ENCODE results near the gene PPP2R5C. TPM values are rescaled to one million over a fixed set of nuclear protein-coding genes. Genes with fewer than 3 reads are reported as not detected.

PPP2R5C gene
- total and polyA plus RNA-seq, 9 of the 15 experiments (the other 6 are each of a cell fraction or from before 2014, with no cell fraction given) = 284 to 617 (median 395) TPM

DNA sequence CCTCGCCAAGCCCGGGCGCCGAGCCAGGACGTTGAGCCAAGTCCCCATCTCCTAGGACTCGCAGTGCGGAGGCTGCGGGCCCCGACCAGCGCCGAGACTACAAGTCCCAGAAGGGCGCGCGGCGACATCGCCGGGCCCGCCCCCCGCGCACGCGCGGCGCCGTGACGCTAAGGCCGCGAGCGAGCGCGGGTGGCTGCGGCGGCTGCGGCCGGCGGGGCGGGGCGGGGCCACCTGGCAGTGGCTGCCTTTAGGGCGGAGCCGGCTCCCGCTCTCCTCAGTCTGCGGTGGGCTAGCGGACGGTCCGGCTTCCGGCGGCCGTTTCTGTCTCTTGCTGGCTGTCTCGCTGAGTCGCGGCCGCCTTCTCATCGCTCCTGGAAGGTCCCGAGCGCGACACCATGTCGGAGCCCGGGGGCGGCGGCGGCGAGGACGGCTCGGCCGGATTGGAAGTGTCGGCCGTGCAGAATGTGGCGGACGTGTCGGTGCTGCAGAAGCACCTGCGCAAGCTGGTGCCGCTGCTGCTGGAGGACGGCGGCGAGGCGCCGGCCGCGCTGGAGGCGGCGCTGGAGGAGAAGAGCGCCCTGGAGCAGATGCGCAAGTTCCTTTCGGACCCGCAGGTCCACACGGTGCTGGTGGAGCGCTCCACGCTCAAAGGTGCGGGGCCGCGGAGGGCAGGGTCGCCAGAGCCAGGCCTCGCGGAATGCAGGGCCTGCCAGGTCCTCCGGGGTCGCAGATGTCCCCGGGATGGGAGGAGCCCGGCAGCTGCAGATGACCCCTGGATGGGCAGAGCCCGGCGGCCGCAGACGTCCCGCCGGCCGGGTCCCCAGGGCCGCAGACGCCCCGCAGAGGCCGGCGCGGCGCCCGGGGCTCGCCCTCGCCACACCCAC lies 203.0 kb downstream of the PPP2R5C start, which contains the start of gene DYNC1H1:
Gene DYNC1H1 (plus strand): TSS at position 277 of the 884 bp plus-strand sequence. CDS start 119 bp downstream, at position 396.
- CTCF ChIA-PET (ENCODE audit: low intra/inter-chr PET ratio) = interaction anchor here (0.6 kb wide), 1 partner anchor 74 kb away, joined by 8 read pairs; no protein-coding TSS in a partner anchor
- TSS peak; percentile 53 for BruUV-seq (replicated peaks)
- in situ Hi-C loops (cut with MboI) = loop anchor here (5.0 kb wide), 1 partner anchor 353 kb away; the partner anchor contains the start of gene ZNF839
- TF ChIP-seq ZNF644 (tag; IDR thresholded peaks at IDR 0.05; ENCODE audit: low read depth) = no peak
- TF ChIP-seq ZNF324 (CRISPR knock-in tag; IDR thresholded peaks at IDR 0.05) = no peak
- no peak for TF ChIP-seq TEAD4 (IDR thresholded peaks at IDR 0.05; ENCODE audit: low read length)
- 0 out of 2 replicates have a peak, but pooled peaks have one; percentile 44 for TF ChIP-seq TEAD4 (CRISPR knock-in tag; IDR thresholded peaks at IDR 0.05; ENCODE audit: borderline replicate concordance)
- no peak for TF ChIP-seq PHF21A (IDR thresholded peaks at IDR 0.05; ENCODE audit: borderline replicate concordance, low read depth)
- no peak for TF ChIP-seq SREBF2 (CRISPR knock-in tag; IDR thresholded peaks at IDR 0.05)
- TF ChIP-seq HDAC3 (IDR thresholded peaks at IDR 0.05; ENCODE audit: borderline replicate concordance, partially characterized antibody) = no peak
- TF ChIP-seq, protein P1, sequence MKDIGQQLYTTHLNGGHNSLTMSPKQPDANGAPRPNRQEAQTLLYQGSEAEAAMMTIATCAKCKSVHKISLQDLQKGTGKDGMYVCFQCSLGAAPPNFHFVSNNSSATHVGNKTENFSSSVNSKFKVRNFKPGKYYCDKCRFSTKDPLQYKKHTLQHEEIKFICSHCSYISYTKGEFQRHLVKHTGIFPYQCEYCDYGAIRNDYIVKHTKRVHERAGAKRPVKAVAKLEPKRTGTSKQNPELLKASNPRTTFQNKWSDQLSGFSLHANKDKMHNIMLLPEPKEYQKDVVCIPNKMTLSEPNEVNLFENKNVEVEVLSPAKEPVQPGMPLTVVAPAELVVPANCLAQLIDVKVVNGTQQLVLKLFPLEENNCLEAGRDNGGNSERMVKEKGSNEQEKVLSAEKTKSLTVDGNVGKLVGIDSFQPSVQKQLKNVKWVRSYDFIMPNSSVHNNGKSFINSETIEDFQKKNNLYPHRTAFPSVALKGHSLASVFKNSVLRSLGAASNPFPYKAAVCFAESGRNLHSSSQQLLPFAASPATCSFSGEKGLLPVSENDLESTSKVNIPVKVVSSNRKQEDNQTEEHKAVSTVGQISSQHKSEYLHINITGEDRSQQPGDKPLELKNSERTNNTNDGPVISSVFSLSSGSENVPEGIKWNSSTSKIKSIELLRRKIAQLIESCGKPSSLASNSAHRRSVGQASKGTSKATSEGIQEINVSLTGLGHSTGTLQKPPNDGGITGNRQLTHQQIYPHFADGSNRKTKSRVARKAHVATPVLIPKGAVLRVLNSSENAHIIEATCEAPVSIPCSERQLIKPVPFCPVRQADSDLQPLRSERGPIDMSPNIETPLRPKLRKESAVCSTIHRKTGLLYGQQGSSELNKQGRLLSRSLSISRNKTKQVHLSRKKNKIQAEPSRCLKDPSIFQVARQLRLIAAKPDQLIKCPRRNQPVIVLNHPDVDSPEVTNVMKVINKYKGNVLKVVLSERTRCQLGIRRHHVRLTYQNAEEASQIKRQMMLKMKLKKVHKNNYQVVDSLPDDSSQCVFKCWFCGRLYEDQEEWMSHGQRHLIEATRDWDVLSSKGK (CRISPR knock-in tag; IDR thresholded peaks at IDR 0.05) = no peak
- peak; percentile 50; the same call in 1 of the 2 replicates for TF ChIP-seq ZBED1 (IDR thresholded peaks at IDR 0.05)
- TF ChIP-seq, protein P2, sequence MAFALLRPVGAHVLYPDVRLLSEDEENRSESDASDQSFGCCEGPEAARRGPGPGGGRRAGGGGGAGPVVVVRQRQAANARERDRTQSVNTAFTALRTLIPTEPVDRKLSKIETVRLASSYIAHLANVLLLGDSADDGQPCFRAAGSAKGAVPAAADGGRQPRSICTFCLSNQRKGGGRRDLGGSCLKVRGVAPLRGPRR (CRISPR knock-in tag; IDR thresholded peaks at IDR 0.05) = no peak
- TF ChIP-seq ZNF77 (CRISPR knock-in tag; IDR thresholded peaks at IDR 0.05) = no peak
- TF ChIP-seq ZNF696 (CRISPR knock-in tag; conservative IDR thresholded peaks at IDR 0.05) = no peak
- TF ChIP-seq SIN3A (IDR thresholded peaks at IDR 0.05; ENCODE audit: borderline replicate concordance in 2 of 2, control insufficient read depth in 1 of 2, low read depth in 2 of 2, low read length in 2 of 2) = no peak
- TF ChIP-seq, protein P3, sequence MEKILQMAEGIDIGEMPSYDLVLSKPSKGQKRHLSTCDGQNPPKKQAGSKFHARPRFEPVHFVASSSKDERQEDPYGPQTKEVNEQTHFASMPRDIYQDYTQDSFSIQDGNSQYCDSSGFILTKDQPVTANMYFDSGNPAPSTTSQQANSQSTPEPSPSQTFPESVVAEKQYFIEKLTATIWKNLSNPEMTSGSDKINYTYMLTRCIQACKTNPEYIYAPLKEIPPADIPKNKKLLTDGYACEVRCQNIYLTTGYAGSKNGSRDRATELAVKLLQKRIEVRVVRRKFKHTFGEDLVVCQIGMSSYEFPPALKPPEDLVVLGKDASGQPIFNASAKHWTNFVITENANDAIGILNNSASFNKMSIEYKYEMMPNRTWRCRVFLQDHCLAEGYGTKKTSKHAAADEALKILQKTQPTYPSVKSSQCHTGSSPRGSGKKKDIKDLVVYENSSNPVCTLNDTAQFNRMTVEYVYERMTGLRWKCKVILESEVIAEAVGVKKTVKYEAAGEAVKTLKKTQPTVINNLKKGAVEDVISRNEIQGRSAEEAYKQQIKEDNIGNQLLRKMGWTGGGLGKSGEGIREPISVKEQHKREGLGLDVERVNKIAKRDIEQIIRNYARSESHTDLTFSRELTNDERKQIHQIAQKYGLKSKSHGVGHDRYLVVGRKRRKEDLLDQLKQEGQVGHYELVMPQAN (IDR thresholded peaks at IDR 0.05; ENCODE audit: borderline replicate concordance) = peak; percentile 78; the same call in 1 of the 2 replicates
- no peak for TF ChIP-seq ZNF431 (CRISPR knock-in tag; IDR thresholded peaks at IDR 0.05)

More for the DNA sequence above, 203.0 kb downstream of the PPP2R5C start, which contains the start of gene DYNC1H1:
- WGBS (ENCODE audit: insufficient coverage, low coverage, missing lambda C conversion rate) = 1% methylated on average over 41 of the region's 115 CpGs
- Histone ChIP-seq H3K9me1 (ENCODE audit: control insufficient read depth, insufficient read depth, low read length) (no peaks in the 10 kb centered on the region), H3K27me3 (ENCODE audit: control insufficient read depth in 2 of 2, insufficient read depth in 2 of 2, low read length in 2 of 2) (no peaks in the 10 kb centered on the region), H3K4me2 (ENCODE audit: insufficient read depth, low read length) (peak within 1 kb of the TSS; percentile 87), H3K4me1 (replicated peaks in 1 of 2; ENCODE audit: control insufficient read depth in 2 of 2, insufficient read depth in 2 of 2, low read length in 2 of 2) (peaks cover 34 to 39% of the 10 kb centered on the region in 2 experiments), H3K36me3 (ENCODE audit: control insufficient read depth, insufficient read depth, low read length) (peaks cover 23% of the 10 kb centered on the region; the same call in 2 of the 3 replicates), H3K9me3 (replicated peaks; ENCODE audit: control insufficient read depth, insufficient read depth, low read depth, low read length) (no peaks in the 10 kb centered on the region), H3K4me3 (peak within 1 kb of the TSS; percentile 96), H4K20me1 (replicated peaks; ENCODE audit: control insufficient read depth, insufficient read depth, low read length) (no peaks in the 10 kb centered on the region), H3K9ac (ENCODE audit: insufficient read depth in 1 of 2, low read depth in 2 of 2, low read length in 2 of 2) (peak within 1 kb of the TSS; percentile 77 to 97), H3K79me2 (ENCODE audit: control insufficient read depth, insufficient read depth, low read length) (peaks cover 50% of the 10 kb centered on the region), H3K27ac (ENCODE audit: extremely low read depth, low read depth, low read length) (peak within 1 kb of the TSS; percentile 76), H2AFZ (ENCODE audit: low read depth, low read length) (peak within 1 kb of the TSS; percentile 82)
- intact Hi-C loops (cut with micrococcal nuclease) = loop anchor here (5.0 to 10.0 kb wide), 3 partner anchors 83 to 540 kb away; partner anchors contain the start of genes ANKRD9 and ZNF839
- peak; percentile 88 to 93 (median 88) for DNase-seq (ENCODE audit: extremely low read depth in 1 of 4, low spot score in 3 of 4)
- no peak for FAIRE-seq
- ATAC-seq = peak; percentile 87
- POLR2A ChIA-PET = interaction anchor here (0.5 to 1.4 kb wide), 4 partner anchors 36 to 816 kb away, joined by 3 to 6 read pairs (median 3); no protein-coding TSS in a partner anchor
